ENCODE results near the gene SETBP1.

The SETBP1 gene

GRCh38 chr18:45044787-45045186, 364.1 kb downstream of the SETBP1 start:
- no peak for DNase-seq (ENCODE audit: low spot score)
- no peak for TF ChIP-seq CTCF (IDR thresholded peaks at IDR 0.05; ENCODE audit: extremely low read depth, missing control alignments)

GRCh38 chr18:45046228-45046627, 365.5 kb downstream of the SETBP1 start:
- DNase-seq (ENCODE audit: low spot score): no peak
- TF ChIP-seq CTCF (IDR thresholded peaks at IDR 0.05; ENCODE audit: extremely low read depth, missing control alignments): no peak

GRCh38 chr18:45046961-45047360, 366.3 kb downstream of the SETBP1 start:
- TF ChIP-seq CTCF (IDR thresholded peaks at IDR 0.05; ENCODE audit: extremely low read depth, missing control alignments): no peak
- no peak for DNase-seq (ENCODE audit: low spot score)

GRCh38 chr18:45049578-45050319, 369.1 kb downstream of the SETBP1 start:
- DNase-seq (ENCODE audit: low spot score): no peak
- no peak for TF ChIP-seq CTCF (IDR thresholded peaks at IDR 0.05; ENCODE audit: extremely low read depth, missing control alignments)

- TF ChIP-seq CTCF (IDR thresholded peaks at IDR 0.05; ENCODE audit: extremely low read depth, missing control alignments): no peak
- no peak for DNase-seq (ENCODE audit: low spot score)
These were observed 370.3 kb downstream of the SETBP1 start for GRCh38 chr18:45050712-45051601.

GRCh38 chr18:45054636-45055035, 373.9 kb downstream of the SETBP1 start:
- TF ChIP-seq CTCF (IDR thresholded peaks at IDR 0.05; ENCODE audit: extremely low read depth, missing control alignments): no peak
- no peak for DNase-seq (ENCODE audit: low spot score)

- no peak for DNase-seq (ENCODE audit: low spot score)
- TF ChIP-seq CTCF (IDR thresholded peaks at IDR 0.05; ENCODE audit: extremely low read depth, missing control alignments): no peak
These were observed 375.1 kb downstream of the SETBP1 start for GRCh38 chr18:45055811-45056210.

Measured in GM20000 (cell line).